ENCODE measurements around the gene PRKCB.

GRCh38 chr16:24041834-24042631 is 206.2 kb downstream of the PRKCB start:
- no peak for TF ChIP-seq EP300 (conservative IDR thresholded peaks at IDR 0.05; ENCODE audit: poor library complexity, severe bottlenecking)
- TF ChIP-seq RAD21 (conservative IDR thresholded peaks at IDR 0.05), result peak; percentile 81
- no peak for TF ChIP-seq POLR2AphosphoS5 (IDR thresholded peaks at IDR 0.05)
- TF ChIP-seq SMC3 (conservative IDR thresholded peaks at IDR 0.05; ENCODE audit: poor library complexity), result peak; percentile 85
- no peak for TF ChIP-seq EZH2 (IDR thresholded peaks at IDR 0.05; ENCODE audit: borderline replicate concordance, insufficient read depth, low read length, poor library complexity, severe bottlenecking)
- peak; percentile 80 for TF ChIP-seq CTCF (IDR thresholded peaks at IDR 0.05; ENCODE audit: poor library complexity, severe bottlenecking)

All from neural cell (in vitro differentiated cells).